ENCODE measurements around the gene MYLIP.

DNA sequence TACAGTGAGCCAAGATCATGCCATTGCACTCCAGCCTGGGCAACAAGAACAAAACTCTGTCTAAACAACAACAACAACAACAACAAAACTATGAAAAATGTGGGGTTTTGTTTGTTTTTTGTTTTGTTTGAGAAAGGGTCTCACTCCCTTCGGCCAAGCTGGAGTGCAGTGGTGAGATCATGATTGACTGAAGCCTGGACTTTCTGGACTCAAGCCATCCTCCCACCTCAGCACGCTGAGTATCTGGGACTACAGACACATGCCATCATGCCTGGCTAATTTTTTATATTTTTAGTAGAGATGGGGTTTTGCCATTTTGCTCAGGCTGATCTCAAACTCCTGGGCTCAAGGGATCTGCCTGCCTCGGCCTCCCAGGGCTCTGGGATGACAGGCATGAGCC lies 2.8 kb upstream of the MYLIP start:
- TF ChIP-seq, protein P1, sequence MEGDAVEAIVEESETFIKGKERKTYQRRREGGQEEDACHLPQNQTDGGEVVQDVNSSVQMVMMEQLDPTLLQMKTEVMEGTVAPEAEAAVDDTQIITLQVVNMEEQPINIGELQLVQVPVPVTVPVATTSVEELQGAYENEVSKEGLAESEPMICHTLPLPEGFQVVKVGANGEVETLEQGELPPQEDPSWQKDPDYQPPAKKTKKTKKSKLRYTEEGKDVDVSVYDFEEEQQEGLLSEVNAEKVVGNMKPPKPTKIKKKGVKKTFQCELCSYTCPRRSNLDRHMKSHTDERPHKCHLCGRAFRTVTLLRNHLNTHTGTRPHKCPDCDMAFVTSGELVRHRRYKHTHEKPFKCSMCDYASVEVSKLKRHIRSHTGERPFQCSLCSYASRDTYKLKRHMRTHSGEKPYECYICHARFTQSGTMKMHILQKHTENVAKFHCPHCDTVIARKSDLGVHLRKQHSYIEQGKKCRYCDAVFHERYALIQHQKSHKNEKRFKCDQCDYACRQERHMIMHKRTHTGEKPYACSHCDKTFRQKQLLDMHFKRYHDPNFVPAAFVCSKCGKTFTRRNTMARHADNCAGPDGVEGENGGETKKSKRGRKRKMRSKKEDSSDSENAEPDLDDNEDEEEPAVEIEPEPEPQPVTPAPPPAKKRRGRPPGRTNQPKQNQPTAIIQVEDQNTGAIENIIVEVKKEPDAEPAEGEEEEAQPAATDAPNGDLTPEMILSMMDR (IDR thresholded peaks at IDR 0.05), result no peak
- TF ChIP-seq POLR2A (IDR thresholded peaks at IDR 0.05) (no peak), POLR2AphosphoS5 (IDR thresholded peaks at IDR 0.05) (no peak)
